GM12878 (cell line): ENCODE data around the gene DSG4. TPM values are rescaled to one million over a fixed set of nuclear protein-coding genes. Genes with fewer than 3 reads are reported as not detected.

Source experiments
- ATAC-seq: fragments of 200-7000 bp; cut with Tn5 transposase; 3 replicates; pipeline ENCODE4 v1.9.1; 2020; ENCODE audit warnings: mild to moderate bottlenecking, moderate library complexity
- BruUV-seq: library from RNA; stranded (reverse); fragments of 400-500 nt; replicated peaks from 2 replicates; lab custom pipeline; 2021; lab: Mats Ljungman, UMichigan
- CTCF ChIA-PET: fragments of 300-600 bp; sonication (Branson Sonifier 250); formaldehyde crosslinking; extraction: SDS; loops from one replicate; lab custom pipeline; 2021; ENCODE audit warnings: inconsistent platforms; lab: Yijun Ruan, JAX
- POLR2A ChIA-PET: fragments of 350-600 bp; formaldehyde crosslinking; extraction: SDS; loops from one replicate; lab custom pipeline; 2021; ENCODE audit warnings: inconsistent platforms; lab: Charles Lee
- RAD21 ChIA-PET: fragments of 300-600 bp; sonication (Branson Sonifier 250); formaldehyde crosslinking; loops from one replicate; lab custom pipeline; 2023; ENCODE audit warnings: antibody characterized with exemption; ENCODE audit not compliant: unreplicated experiment; lab: Charles Lee
- SMC1A ChIA-PET: fragments of 300-600 bp; sonication (Branson Sonifier 250); formaldehyde crosslinking; loops from one replicate; lab custom pipeline; 2023; ENCODE audit not compliant: unreplicated experiment, uncharacterized antibody; lab: Charles Lee
- DNase-seq: peaks from one replicate; pipeline ENCODE4 v3.0.0-alpha.2; 2011; ENCODE audit warnings: low read depth, low spot score
- FAIRE-seq: peaks from 3 replicates; lab custom pipeline; 2011; peaks lifted over from hg19 to GRCh38; lab: Jason Lieb, UNC
- H2AFZ ChIP-seq: 2 replicates; pipeline ENCODE4 v1.6.0; 2011; ENCODE audit warnings: low read depth, low read length, control low read depth; ENCODE audit not compliant: control insufficient read depth
- H3K27ac ChIP-seq: 2 replicates; pipeline ENCODE4 v1.5.1; 2011; ENCODE audit warnings: control low read depth; ENCODE audit not compliant: control insufficient read depth, insufficient read depth
- H3K27me3 ChIP-seq, 2 experiments: replicated peaks in 1 of 2; 2 replicates each; pipeline versions ENCODE4 v1.6.0 to v1.6.1; 2011; ENCODE audit warnings: low read length in 1 of 2; ENCODE audit not compliant: control insufficient read depth in 2 of 2, insufficient read depth in 2 of 2
- H3K36me3 ChIP-seq, 2 experiments: 2 replicates each; pipeline ENCODE4 v1.5.1; 2011; ENCODE audit warnings: low read length in 1 of 2; ENCODE audit not compliant: control insufficient read depth in 2 of 2, insufficient read depth in 2 of 2
- H3K4me1 ChIP-seq: 2 replicates; pipeline ENCODE4 v1.6.1; 2011; ENCODE audit warnings: mild to moderate bottlenecking, low read length, moderate library complexity, mixed read lengths; ENCODE audit not compliant: control insufficient read depth, insufficient read depth
- H3K4me2 ChIP-seq: 2 replicates; pipeline ENCODE4 v1.6.0; 2011; ENCODE audit warnings: control low read depth; ENCODE audit not compliant: control insufficient read depth, insufficient read depth
- H3K4me3 ChIP-seq: fragments of 200-600 bp; sonication (generic); 2 replicates; pipeline ENCODE4 v1.5.1; 2016
- H3K79me2 ChIP-seq: 2 replicates; pipeline ENCODE4 v1.6.0; 2011; ENCODE audit warnings: low read length; ENCODE audit not compliant: control insufficient read depth, insufficient read depth
- H3K9ac ChIP-seq: 2 replicates; pipeline ENCODE4 v1.8.0; 2011; ENCODE audit warnings: low read length, control low read depth, mixed read lengths; ENCODE audit not compliant: control insufficient read depth, insufficient read depth
- H3K9me3 ChIP-seq: replicated peaks from 3 replicates; pipeline ENCODE4 v1.5.1; 2011; ENCODE audit warnings: mild to moderate bottlenecking, low read length; ENCODE audit not compliant: control insufficient read depth, insufficient read depth
- H4K20me1 ChIP-seq: 2 replicates; pipeline ENCODE4 v1.6.0; 2011; ENCODE audit not compliant: control insufficient read depth, insufficient read depth
- ATF7 ChIP-seq: fragments of 450-650 bp; IDR thresholded peaks from 2 replicates; pipeline ENCODE4 v1.6.1; 2016; ENCODE audit warnings: low read depth, mild to moderate bottlenecking
- CBX5 ChIP-seq: sonication (generic); IDR thresholded peaks from 2 replicates; pipeline ENCODE4 v1.6.1; 2016; ENCODE audit warnings: low read depth, moderate library complexity, mild to moderate bottlenecking, inconsistent platforms
- HCFC1 ChIP-seq: fragments of 150-350 bp; IDR thresholded peaks from 2 replicates; pipeline ENCODE4 v1.6.1; 2014; ENCODE audit warnings: low read length
- IRF4 ChIP-seq: IDR thresholded peaks from 2 replicates; pipeline ENCODE4 v1.6.1; 2011; ENCODE audit warnings: low read depth, low read length
- JUND ChIP-seq: IDR thresholded peaks from 2 replicates; pipeline ENCODE4 v1.6.1; 2012; ENCODE audit warnings: low read depth, mild to moderate bottlenecking, low read length, improper control_type of control experiment, moderate library complexity
- NBN ChIP-seq: fragments of 450-650 bp; IDR thresholded peaks from 2 replicates; pipeline ENCODE4 v1.6.1; 2016
- PAX8 ChIP-seq: fragments of 450-650 bp; IDR thresholded peaks from 2 replicates; pipeline ENCODE4 v1.6.1; 2017; ENCODE audit warnings: mild to moderate bottlenecking, moderate library complexity
- POU2F2 ChIP-seq: IDR thresholded peaks from 3 replicates; pipeline ENCODE4 v1.6.1; 2011; ENCODE audit warnings: low read depth, mild to moderate bottlenecking, low read length, borderline replicate concordance
- SMAD1 ChIP-seq: fragments of 450-650 bp; IDR thresholded peaks from 2 replicates; pipeline ENCODE4 v1.6.1; 2018; ENCODE audit warnings: mild to moderate bottlenecking, low read depth; ENCODE audit not compliant: partially characterized antibody
- WRNIP1 ChIP-seq: IDR thresholded peaks from 2 replicates; pipeline ENCODE4 v1.6.1; 2011; ENCODE audit warnings: low read depth, low read length, improper control_type of control experiment, borderline replicate concordance
- ZNF384 ChIP-seq: IDR thresholded peaks from 2 replicates; pipeline ENCODE4 v1.6.1; 2012; ENCODE audit warnings: low read depth, mild to moderate bottlenecking, low read length, improper control_type of control experiment, borderline replicate concordance
- WGBS: methylation state at CpG from one replicate; pipeline ENCODE4 v1.1.6; 2016; ENCODE audit warnings: low lambda C conversion rate; ENCODE audit not compliant: insufficient replicate concordance, insufficient coverage; ENCODE audit errors: missing lambda C conversion rate; 5-methylcytosine and 5-hydroxymethylcytosine counted together
- in situ Hi-C: fragments of 300-500 bp; cut with MboI; formaldehyde crosslinking; loops from 9 replicates; pipeline ENCODE4 v1.14.3; 2018; ENCODE audit warnings: mixed read lengths
- intact Hi-C: fragments of 100-400 bp; cut with micrococcal nuclease; formaldehyde crosslinking; loops from one replicate; pipeline ENCODE4 v1.14.2; 2022; ENCODE audit not compliant: unreplicated experiment
- polyA plus RNA-seq, 11 experiments: library from polyadenylated mRNA; depleted of rRNA in 4 of 11; unstranded in 6 of 11; stranded (reverse) in 5 of 11; fragments of >200 nt; fragmentation: Nextera tagmentation in 4 of 11; fragmentation: Illumina TruSeq in 1 of 11; extraction: Ambion mirVana in 4 of 11; extraction: Trizol in 1 of 11; gene quantifications; 1 replicate in 1 of 11; 2 replicates in 10 of 11; pipeline versions ENCODE4 v1.2.1 to v1.2.3, GENCODE V29; 2011 to 2016; ENCODE audit warnings: inconsistent platforms in 2 of 11, missing spikeins in 2 of 11, low read depth in 1 of 11
- total RNA-seq, 4 experiments: library from RNA; depleted of rRNA in 3 of 4; stranded (reverse); fragments of >200 nt in 3 of 4; fragmentation: Illumina TruSeq in 1 of 4; extraction: Trizol in 1 of 4; gene quantifications; 2 replicates each; pipeline versions ENCODE4 v1.2.1 to v1.2.3, GENCODE V29; 2013 to 2021
- TF ChIP-seq, protein P1 (sequence below): fragments of 450-650 bp; IDR thresholded peaks from 2 replicates; pipeline ENCODE4 v1.6.1; 2017; ENCODE audit warnings: antibody characterized with exemption, mild to moderate bottlenecking, moderate library complexity
- TF ChIP-seq, protein P2 (sequence below): IDR thresholded peaks from 2 replicates; pipeline ENCODE4 v1.6.1; 2012; ENCODE audit warnings: improper control_type of control experiment, low read depth, low read length; ENCODE audit not compliant: insufficient replicate concordance

DSG4 gene
- total and polyA plus RNA-seq, 10 of the 15 experiments (the other 5 are each of a cell fraction or from before 2014, with no cell fraction given) = 0.07 to 0.59 (median 0.17) TPM; not detected in 1

DNA sequence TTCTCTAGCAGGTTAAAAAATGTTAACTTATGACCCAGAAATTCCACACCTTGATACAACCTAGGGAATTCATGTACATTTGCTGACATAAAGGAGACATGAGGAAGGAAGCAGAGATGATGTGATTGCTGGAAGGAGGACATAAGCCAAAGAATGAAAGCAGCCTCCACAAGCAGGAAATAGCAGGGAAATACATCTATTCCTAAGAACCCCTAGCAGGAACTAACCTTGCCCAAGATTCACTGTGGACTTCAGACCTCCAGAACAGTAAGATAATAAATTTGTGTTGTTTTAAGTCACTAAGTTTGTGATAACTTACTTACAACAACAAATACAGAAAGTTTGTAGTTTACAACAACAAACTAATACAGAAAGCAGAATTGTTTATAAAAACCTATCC is 4.6 kb upstream of the DSG4 start (continued):
- TF ChIP-seq JUND = no peak

DNA sequence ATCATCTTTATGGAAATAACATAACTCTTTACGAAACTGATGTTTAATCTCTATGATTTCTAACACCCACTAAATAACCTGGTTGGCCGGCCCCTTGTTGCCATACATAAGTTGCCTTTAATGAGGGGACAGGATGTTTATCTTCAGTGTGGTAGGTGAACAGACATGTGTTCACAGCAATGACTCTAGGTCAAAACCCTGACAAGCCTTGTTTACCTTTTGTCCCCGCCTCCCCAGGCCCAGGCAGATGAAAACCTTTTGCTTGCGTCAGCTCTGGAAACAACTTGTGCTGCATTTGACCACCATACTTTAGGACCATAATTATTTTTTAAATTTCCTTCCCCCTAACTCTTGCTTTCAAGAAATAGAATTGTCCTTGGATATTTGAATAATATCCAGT is 2.9 kb upstream of the DSG4 start:
- POLR2A ChIA-PET = no interaction called here
- CTCF ChIA-PET = no interaction called here
- Histone ChIP-seq H3K4me1 (no peaks in the 10 kb centered on the region), H3K36me3 (no peaks in the 10 kb centered on the region), H3K9me3 (no peaks in the 10 kb centered on the region), H3K4me2 (no peak overlapping the region), H4K20me1 (no peaks in the 10 kb centered on the region), H2AFZ (no peak overlapping the region), H3K79me2 (no peaks in the 10 kb centered on the region), H3K4me3 (no peak overlapping the region), H3K9ac (no peak overlapping the region), H3K27ac (no peak overlapping the region), H3K27me3 (no peaks in the 10 kb centered on the region)
- SMC1A ChIA-PET = no interaction called here
- no peak for DNase-seq
- ATAC-seq = no peak
- in situ Hi-C loops = no loop called here
- intact Hi-C loops = no loop called here
- RAD21 ChIA-PET = no interaction called here
- BruUV-seq = no TSS peak
- 33% methylated on average over 4 of the region's 4 CpGs for WGBS
- FAIRE-seq = no peak
- TF ChIP-seq NBN = no peak
- TF ChIP-seq ATF7 = no peak
- no peak for TF ChIP-seq PAX8
- TF ChIP-seq CBX5 = no peak
- no peak for TF ChIP-seq POU2F2
- TF ChIP-seq, protein P1, sequence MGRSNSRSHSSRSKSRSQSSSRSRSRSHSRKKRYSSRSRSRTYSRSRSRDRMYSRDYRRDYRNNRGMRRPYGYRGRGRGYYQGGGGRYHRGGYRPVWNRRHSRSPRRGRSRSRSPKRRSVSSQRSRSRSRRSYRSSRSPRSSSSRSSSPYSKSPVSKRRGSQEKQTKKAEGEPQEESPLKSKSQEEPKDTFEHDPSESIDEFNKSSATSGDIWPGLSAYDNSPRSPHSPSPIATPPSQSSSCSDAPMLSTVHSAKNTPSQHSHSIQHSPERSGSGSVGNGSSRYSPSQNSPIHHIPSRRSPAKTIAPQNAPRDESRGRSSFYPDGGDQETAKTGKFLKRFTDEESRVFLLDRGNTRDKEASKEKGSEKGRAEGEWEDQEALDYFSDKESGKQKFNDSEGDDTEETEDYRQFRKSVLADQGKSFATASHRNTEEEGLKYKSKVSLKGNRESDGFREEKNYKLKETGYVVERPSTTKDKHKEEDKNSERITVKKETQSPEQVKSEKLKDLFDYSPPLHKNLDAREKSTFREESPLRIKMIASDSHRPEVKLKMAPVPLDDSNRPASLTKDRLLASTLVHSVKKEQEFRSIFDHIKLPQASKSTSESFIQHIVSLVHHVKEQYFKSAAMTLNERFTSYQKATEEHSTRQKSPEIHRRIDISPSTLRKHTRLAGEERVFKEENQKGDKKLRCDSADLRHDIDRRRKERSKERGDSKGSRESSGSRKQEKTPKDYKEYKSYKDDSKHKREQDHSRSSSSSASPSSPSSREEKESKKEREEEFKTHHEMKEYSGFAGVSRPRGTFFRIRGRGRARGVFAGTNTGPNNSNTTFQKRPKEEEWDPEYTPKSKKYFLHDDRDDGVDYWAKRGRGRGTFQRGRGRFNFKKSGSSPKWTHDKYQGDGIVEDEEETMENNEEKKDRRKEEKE = no peak
- TF ChIP-seq, protein P2, sequence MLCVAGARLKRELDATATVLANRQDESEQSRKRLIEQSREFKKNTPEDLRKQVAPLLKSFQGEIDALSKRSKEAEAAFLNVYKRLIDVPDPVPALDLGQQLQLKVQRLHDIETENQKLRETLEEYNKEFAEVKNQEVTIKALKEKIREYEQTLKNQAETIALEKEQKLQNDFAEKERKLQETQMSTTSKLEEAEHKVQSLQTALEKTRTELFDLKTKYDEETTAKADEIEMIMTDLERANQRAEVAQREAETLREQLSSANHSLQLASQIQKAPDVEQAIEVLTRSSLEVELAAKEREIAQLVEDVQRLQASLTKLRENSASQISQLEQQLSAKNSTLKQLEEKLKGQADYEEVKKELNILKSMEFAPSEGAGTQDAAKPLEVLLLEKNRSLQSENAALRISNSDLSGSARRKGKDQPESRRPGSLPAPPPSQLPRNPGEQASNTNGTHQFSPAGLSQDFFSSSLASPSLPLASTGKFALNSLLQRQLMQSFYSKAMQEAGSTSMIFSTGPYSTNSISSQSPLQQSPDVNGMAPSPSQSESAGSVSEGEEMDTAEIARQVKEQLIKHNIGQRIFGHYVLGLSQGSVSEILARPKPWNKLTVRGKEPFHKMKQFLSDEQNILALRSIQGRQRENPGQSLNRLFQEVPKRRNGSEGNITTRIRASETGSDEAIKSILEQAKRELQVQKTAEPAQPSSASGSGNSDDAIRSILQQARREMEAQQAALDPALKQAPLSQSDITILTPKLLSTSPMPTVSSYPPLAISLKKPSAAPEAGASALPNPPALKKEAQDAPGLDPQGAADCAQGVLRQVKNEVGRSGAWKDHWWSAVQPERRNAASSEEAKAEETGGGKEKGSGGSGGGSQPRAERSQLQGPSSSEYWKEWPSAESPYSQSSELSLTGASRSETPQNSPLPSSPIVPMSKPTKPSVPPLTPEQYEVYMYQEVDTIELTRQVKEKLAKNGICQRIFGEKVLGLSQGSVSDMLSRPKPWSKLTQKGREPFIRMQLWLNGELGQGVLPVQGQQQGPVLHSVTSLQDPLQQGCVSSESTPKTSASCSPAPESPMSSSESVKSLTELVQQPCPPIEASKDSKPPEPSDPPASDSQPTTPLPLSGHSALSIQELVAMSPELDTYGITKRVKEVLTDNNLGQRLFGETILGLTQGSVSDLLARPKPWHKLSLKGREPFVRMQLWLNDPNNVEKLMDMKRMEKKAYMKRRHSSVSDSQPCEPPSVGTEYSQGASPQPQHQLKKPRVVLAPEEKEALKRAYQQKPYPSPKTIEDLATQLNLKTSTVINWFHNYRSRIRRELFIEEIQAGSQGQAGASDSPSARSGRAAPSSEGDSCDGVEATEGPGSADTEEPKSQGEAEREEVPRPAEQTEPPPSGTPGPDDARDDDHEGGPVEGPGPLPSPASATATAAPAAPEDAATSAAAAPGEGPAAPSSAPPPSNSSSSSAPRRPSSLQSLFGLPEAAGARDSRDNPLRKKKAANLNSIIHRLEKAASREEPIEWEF = no peak
- no peak for TF ChIP-seq IRF4
- TF ChIP-seq WRNIP1 = no peak
- no peak for TF ChIP-seq HCFC1
- TF ChIP-seq SMAD1 = no peak
- no peak for TF ChIP-seq ZNF384
